Measurements from ENCODE around the gene ATP9A. TPM values are rescaled to one million over a fixed set of nuclear protein-coding genes. Genes with fewer than 3 reads are reported as not detected.
A peak's percentile ranks its signal among the peaks of the same experiment; 100 is the strongest.

The ATP9A gene
- total RNA-seq, 1 donor = 69.1 TPM

DNA sequence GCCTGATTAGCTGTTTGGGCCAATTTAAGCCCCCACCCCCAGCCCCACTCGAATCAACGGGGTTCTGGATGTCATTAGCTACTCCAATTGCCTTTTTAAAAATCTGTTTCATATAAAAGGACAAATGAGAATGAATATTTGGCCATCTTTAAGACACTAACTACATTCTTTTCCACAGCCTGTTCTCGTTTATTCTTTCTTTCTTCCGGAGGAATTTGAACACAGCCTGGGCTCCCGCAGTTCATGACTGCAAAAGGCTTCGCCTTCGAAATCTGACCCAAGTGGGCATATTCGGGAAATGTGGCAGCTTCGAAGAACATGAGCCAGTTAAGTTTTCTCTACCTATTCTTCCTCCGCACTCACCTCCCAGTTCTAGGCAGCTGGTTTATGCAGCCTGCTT is 176.3 kb downstream of the ATP9A start:
- no peak for DNase-seq (ENCODE audit: low read depth)
- TF ChIP-seq, protein P1, sequence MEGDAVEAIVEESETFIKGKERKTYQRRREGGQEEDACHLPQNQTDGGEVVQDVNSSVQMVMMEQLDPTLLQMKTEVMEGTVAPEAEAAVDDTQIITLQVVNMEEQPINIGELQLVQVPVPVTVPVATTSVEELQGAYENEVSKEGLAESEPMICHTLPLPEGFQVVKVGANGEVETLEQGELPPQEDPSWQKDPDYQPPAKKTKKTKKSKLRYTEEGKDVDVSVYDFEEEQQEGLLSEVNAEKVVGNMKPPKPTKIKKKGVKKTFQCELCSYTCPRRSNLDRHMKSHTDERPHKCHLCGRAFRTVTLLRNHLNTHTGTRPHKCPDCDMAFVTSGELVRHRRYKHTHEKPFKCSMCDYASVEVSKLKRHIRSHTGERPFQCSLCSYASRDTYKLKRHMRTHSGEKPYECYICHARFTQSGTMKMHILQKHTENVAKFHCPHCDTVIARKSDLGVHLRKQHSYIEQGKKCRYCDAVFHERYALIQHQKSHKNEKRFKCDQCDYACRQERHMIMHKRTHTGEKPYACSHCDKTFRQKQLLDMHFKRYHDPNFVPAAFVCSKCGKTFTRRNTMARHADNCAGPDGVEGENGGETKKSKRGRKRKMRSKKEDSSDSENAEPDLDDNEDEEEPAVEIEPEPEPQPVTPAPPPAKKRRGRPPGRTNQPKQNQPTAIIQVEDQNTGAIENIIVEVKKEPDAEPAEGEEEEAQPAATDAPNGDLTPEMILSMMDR (IDR thresholded peaks at IDR 0.05; ENCODE audit: insufficient read depth, low read length) = no peak
- no peak overlapping the region for H3K4me3 ChIP-seq (ENCODE audit: low read depth, low read length)

DNA sequence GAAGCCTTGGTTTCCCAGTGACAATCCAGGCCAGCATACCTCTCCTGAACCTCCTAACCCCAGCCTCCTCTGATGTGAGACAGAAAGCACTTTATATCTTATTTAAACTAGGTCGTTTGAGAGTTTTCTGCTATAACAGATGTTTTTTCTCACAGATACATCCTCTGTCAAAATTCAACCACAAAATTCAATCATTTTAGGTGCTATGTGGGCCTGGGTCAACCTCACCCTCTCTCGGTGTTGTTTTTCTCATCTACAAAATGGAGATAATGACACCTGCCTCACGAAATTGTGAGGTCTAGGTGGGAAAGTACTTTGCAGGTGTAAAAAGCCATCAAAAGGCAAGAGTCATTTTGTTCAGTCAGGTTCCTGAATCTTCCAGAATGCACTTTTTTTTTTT is 179.4 kb downstream of the ATP9A start:
- H3K4me3 ChIP-seq (ENCODE audit: low read depth, low read length) = no peak overlapping the region
- TF ChIP-seq, protein P1 (IDR thresholded peaks at IDR 0.05; ENCODE audit: insufficient read depth, low read length) = no peak
- DNase-seq (ENCODE audit: low read depth) = no peak

DNA sequence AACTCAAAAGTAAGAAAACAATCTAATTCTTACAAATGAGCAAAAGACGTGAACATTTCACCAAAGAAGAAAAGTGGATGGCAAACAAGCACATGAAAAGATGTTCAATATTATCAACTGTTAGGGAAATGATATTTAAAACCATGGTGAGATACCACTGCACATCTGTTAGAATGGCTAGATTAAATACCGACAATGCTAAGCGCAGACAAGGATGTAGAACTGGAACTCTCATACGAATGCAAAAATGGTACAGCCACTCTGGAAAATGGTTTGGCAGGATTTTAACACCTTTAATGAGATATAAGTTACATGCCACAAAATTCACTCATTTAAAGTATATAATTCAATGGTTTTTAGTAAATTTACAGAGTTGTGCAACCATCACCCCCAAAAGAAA is 181.0 kb downstream of the ATP9A start:
- no peak overlapping the region for H3K4me3 ChIP-seq (ENCODE audit: low read depth, low read length)
- no peak for DNase-seq (ENCODE audit: low read depth)
- TF ChIP-seq, protein P1 (IDR thresholded peaks at IDR 0.05; ENCODE audit: insufficient read depth, low read length) = no peak

DNA sequence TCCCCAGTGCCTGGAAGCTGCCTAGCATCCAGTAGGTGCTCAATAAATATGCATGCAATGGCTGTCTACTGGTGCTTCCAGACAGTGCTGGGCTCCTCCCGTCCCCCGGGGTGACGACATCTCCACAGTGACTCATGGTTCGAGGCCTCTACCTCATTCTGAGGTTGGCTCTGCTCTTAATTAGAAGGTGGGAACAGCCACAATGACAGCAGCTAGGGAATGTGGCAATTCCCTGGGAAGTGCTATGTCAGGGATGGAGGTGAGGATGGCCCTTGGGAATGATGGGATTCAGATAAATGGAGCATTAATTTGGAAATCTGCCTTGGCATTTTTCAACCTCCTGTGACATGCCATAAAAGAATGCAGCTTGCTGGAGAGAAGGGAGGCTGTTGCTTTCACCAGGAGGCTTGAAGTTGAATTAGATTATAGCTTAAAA is 182.2 kb downstream of the ATP9A start:
- TF ChIP-seq, protein P1 (IDR thresholded peaks at IDR 0.05; ENCODE audit: insufficient read depth, low read length) = no peak
- H3K4me3 ChIP-seq (ENCODE audit: low read depth, low read length) = no peak overlapping the region
- DNase-seq (ENCODE audit: low read depth) = peak; percentile 92

DNA sequence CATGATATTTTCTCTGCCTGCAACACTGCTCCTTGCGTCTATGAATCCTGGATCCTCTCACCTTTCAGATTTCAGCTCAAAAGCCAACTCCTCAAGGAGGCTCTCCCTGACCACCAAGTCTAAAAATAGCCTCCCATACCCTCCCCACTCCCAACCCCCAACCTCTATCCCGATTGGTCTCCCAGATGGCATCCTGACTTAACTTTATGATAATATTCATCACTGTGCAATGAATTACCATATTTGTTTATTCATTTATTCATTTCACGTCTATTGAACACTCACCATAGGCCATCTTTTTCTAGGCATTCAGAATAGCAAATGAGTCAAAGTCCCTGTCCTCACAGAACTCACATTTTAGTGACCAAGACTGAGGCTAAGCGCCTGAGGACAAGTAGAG is 183.0 kb downstream of the ATP9A start:
- DNase-seq (ENCODE audit: low read depth) = no peak
- TF ChIP-seq, protein P1 (IDR thresholded peaks at IDR 0.05; ENCODE audit: insufficient read depth, low read length) = no peak
- H3K4me3 ChIP-seq (ENCODE audit: low read depth, low read length) = no peak overlapping the region

DNA sequence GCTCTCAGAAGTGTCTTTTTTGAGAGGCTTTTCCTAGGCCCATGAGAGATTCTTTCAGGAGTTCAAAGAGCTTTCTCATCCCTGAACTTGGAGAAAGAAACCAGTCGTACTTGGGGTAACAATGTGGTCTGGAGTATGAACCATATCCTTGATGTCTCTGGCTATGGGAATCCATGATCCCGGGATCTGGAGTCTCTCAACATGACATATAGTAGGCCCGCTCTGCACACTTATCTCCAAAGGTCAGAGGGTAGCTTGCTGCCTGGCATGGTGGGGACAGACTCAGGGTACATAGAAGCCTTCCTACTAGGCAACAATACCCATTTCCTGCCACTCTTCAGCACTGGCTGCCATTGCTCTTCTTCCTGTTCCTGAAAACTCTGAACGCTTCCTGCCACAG is 183.5 kb downstream of the ATP9A start:
- DNase-seq (ENCODE audit: low read depth) = no peak
- TF ChIP-seq, protein P1 (IDR thresholded peaks at IDR 0.05; ENCODE audit: insufficient read depth, low read length) = no peak
- no peak overlapping the region for H3K4me3 ChIP-seq (ENCODE audit: low read depth, low read length)

DNA sequence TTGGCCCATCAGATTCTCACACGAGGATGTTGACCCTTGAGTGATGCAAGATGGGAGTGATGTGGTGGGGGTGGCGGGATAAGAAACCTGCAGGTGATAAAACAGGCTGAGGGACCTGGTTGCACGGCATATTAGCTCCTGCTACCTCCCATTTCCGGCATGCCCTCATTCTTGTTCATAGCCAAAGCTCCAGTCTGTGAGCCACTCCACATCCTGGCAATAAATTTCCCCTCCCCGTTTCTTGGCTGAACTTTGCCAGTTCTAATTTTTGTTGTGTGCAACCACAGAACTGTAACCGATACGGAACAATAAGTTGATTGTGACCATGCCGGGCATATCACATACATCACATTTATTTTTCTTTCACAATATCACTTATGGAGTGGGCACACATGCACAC is 184.1 kb downstream of the ATP9A start:
- TF ChIP-seq, protein P1 (IDR thresholded peaks at IDR 0.05; ENCODE audit: insufficient read depth, low read length) = no peak
- DNase-seq (ENCODE audit: low read depth) = no peak

More for the DNA sequence above, 184.1 kb downstream of the ATP9A start:
- no peak overlapping the region for H3K4me3 ChIP-seq (ENCODE audit: low read depth, low read length)
